ENCODE data around the gene LAMTOR1.
A peak's percentile ranks its signal among the peaks of the same experiment; 100 is the strongest.

LAMTOR1 gene

GRCh38 chr11:72069787-72070251 is 33.3 kb downstream of the LAMTOR1 start:
- peak; percentile 29 for DNase-seq (ENCODE audit: low spot score)
- TF ChIP-seq, protein P1, sequence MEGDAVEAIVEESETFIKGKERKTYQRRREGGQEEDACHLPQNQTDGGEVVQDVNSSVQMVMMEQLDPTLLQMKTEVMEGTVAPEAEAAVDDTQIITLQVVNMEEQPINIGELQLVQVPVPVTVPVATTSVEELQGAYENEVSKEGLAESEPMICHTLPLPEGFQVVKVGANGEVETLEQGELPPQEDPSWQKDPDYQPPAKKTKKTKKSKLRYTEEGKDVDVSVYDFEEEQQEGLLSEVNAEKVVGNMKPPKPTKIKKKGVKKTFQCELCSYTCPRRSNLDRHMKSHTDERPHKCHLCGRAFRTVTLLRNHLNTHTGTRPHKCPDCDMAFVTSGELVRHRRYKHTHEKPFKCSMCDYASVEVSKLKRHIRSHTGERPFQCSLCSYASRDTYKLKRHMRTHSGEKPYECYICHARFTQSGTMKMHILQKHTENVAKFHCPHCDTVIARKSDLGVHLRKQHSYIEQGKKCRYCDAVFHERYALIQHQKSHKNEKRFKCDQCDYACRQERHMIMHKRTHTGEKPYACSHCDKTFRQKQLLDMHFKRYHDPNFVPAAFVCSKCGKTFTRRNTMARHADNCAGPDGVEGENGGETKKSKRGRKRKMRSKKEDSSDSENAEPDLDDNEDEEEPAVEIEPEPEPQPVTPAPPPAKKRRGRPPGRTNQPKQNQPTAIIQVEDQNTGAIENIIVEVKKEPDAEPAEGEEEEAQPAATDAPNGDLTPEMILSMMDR (IDR thresholded peaks at IDR 0.05; ENCODE audit: extremely low read depth, missing control alignments), result no peak

GRCh38 chr11:72069200-72069599 is 33.9 kb downstream of the LAMTOR1 start:
- DNase-seq (ENCODE audit: low spot score), result peak; percentile 19
- TF ChIP-seq, protein P1 (IDR thresholded peaks at IDR 0.05; ENCODE audit: extremely low read depth, missing control alignments), result no peak

GRCh38 chr11:72067676-72068075 is 35.4 kb downstream of the LAMTOR1 start:
- TF ChIP-seq, protein P1 (IDR thresholded peaks at IDR 0.05; ENCODE audit: extremely low read depth, missing control alignments), result no peak
- DNase-seq (ENCODE audit: low spot score), result no peak

DNA sequence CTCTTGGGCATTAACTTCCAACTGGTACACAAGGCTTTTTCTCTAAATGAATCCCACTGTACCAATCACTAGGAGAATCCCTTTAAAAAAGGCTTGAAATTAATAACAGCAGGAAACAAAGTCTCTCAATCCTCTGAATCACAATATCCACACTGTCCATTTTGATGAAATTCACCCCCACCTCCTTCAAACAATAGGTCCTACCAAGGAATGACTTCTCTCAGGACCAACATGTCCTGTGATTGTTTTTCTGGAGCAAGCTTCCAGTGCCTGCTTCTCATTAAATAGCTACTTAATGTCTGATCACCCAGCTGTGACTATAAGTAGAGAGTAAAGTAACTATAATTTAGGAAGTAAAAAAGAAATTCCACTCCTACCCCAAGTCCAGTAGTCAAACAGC is 35.8 kb downstream of the LAMTOR1 start:
- DNase-seq (ENCODE audit: low spot score), result no peak
- TF ChIP-seq, protein P1 (IDR thresholded peaks at IDR 0.05; ENCODE audit: extremely low read depth, missing control alignments), result no peak

GRCh38 chr11:72066855-72067254 is 36.2 kb downstream of the LAMTOR1 start:
- TF ChIP-seq, protein P1 (IDR thresholded peaks at IDR 0.05; ENCODE audit: extremely low read depth, missing control alignments), result no peak
- DNase-seq (ENCODE audit: low spot score), result no peak

GRCh38 chr11:72061739-72062396 is 41.2 kb downstream of the LAMTOR1 start:
- DNase-seq (ENCODE audit: low spot score), result no peak

GRCh38 chr11:72058416-72059034 is 44.6 kb downstream of the LAMTOR1 start:
- DNase-seq (ENCODE audit: low spot score), result no peak
- TF ChIP-seq, protein P1 (IDR thresholded peaks at IDR 0.05; ENCODE audit: extremely low read depth, missing control alignments), result no peak

More at GRCh38 chr11:72061739-72062396, 41.2 kb downstream of the LAMTOR1 start:
- TF ChIP-seq, protein P1 (IDR thresholded peaks at IDR 0.05; ENCODE audit: extremely low read depth, missing control alignments), result no peak
